Cortex of kidney (tissue), 1 donor: ENCODE data around the gene ZNF316.
"Not testable (repeated sequence)": the region's sequence is repeated elsewhere in the genome, so short reads cannot be mapped to it uniquely, and the experiment has no call there.

Experiments
- DNase-seq: peaks from one replicate; lab custom pipeline; 2025; lab: John Stamatoyannopoulos, UW

The ZNF316 gene

GRCh38 chr7:6647080-6647479 lies 10.0 kb downstream of the ZNF316 start:
- no peak for DNase-seq

- DNase-seq = no peak
Observed at GRCh38 chr7:6647541-6647940, 10.4 kb downstream of the ZNF316 start.

GRCh38 chr7:6648066-6648814 lies 11.1 kb downstream of the ZNF316 start:
- DNase-seq = no peak

GRCh38 chr7:6648815-6649104 lies 11.6 kb downstream of the ZNF316 start:
- no peak for DNase-seq

- no peak for DNase-seq
Observed at GRCh38 chr7:6649241-6649961, 12.3 kb downstream of the ZNF316 start.

DNA sequence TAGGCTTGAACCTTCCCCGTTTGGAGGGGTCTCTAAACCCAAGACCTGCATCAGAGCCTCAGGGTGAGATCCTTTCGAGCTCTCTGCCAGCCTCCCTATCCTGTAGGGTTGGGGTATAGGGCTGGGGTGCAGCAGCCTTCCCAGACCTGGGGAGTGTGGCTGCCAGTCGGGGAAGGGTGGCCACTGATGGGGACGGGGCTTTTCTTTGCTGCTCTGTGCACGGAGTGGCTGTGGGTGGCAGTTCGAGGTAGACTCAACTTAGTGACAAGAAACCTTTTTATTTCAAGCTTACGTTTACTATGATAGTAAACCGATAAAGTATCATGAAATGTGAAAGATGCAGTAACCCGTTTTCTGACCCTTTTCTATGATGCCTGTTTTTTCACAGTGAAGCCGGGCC lies 13.0 kb downstream of the ZNF316 start:
- DNase-seq = no peak

GRCh38 chr7:6650521-6651011 lies 13.4 kb downstream of the ZNF316 start:
- DNase-seq = no peak

DNA sequence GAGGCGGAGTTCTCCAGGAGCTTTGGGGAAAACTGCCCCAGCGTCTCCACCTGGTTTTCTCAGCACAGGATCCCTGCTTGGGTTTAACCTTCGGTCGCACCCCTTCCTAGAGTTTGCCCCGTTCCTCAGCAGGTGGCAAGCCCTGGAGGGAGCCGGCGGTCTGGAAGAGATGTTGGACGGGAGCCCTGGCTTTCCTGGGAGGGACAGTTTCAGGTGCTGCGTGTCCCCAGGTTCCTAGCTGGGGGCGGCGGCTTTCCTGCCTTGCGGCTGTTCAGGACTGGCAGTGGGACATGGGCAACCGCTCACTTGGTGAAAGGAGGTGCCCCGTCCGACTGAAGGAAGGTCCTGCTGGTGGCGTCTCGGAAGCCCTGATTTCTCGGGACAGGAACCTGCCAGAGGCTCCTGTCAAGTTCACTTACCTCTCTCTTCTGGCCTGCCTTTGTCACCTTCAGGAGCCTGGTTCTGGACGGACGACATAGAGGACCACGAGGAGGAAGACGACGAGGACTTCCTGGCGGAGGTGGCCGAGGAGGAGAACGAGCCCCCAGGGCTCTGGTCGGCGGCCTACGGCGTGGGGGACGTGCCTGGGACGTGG lies 14.8 kb downstream of the ZNF316 start:
- no peak for DNase-seq

GRCh38 chr7:6652446-6653011 lies 15.4 kb downstream of the ZNF316 start:
- no peak for DNase-seq

- DNase-seq = no peak
Observed at GRCh38 chr7:6653071-6654003, 16.2 kb downstream of the ZNF316 start.

- no peak for DNase-seq
Observed at GRCh38 chr7:6654113-6654841, 17.2 kb downstream of the ZNF316 start.

- no peak for DNase-seq
Observed at GRCh38 chr7:6654842-6655610, 17.9 kb downstream of the ZNF316 start.

DNA sequence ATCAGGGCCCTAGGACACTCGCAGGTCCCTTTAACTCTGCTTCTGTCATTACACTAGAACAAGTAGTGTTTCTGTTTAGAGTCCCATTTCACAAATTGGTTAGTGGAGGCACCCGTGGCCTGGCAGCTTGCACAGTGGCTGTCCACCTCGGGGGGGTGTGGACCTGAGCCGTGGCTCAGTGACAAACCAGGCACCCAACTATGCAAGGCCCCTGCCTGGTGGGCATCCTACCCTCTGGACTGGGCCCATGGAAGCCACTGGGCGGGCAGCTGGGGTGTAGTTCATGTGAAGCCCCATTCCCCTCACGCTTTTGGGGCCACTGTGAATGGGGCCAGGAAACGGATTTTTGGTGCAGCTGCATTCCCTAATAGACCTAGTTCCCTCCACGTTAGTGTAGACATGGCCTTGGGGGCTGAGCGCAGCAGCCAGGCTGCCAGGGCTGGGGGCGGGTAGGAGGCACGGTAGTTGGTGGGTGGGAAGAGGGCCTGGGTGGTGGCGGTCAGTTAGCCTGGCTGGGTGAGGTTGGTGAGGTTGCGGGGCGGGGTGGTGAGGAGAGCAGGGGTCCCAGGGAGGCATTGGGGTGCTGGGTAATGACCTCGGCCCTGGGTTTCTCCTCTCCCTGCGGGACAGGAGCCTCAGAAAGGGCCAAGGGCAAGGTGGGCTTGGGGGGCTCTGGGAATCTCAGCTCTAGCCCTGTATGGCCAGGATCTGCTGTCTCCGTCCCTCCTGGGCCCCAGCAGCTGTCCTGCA lies 18.7 kb downstream of the ZNF316 start:
- no peak for DNase-seq

DNA sequence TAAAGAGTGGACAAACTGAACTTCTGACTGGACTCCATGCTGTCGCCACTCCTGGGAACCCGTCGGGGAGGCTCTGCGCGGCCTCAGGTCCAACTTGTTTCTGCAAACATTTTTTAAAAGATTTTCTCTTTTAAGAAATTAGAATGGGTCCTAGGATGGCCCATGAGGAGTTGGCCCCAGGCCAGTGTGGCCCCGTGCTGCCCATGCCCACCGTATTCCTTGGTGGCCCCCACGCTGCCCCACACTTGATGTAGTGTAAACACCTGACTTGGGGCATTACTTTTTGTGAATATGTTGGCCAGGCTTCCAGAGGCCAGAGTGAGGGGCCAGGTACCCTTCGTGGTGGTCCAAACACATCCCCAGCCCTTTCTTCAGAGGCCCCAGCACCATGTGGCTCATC lies 19.3 kb downstream of the ZNF316 start:
- DNase-seq = no peak

DNA sequence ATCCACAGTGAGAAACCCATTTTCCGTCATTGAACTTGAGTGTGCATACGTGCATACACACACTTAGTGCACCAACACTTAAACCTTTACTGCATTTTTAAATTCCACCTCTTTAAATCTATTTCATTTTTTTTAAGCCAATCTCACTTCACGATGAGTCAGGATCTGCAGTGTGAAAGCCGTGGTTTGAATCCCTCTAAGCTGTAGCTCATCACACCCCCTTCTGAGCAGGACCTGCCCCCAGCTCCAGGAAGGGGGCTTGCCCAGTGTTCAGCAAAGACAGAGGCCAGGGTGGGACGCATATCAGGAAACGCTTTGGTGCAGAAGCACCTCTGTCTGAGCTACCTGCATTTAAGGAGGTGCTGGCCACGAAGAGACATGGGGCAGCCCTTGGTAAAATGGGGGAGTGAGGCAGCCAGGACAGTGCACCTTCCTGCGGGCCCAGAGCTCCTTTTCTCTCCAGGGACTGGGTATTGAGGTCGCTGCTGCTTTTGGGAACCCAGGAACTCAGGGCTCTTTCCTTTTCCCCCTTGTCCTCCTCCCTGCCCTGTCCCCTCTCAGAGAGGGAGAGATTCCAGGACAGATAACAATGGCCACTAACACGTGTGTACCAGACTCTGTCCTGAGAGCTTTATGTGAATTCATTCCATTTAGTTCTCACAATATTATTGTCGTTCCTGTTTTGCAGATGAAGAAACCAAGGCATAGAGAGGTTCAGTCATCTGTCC lies 21.7 kb downstream of the ZNF316 start:
- no peak for DNase-seq

- DNase-seq = not testable (repeated sequence)
Observed at GRCh38 chr7:6670851-6671250, 33.7 kb downstream of the ZNF316 start.

- no peak for DNase-seq
Observed at GRCh38 chr7:6675807-6676405, 38.8 kb downstream of the ZNF316 start.

GRCh38 chr7:6680146-6680545 lies 43.0 kb downstream of the ZNF316 start:
- no peak for DNase-seq
